ENCODE measurements around the gene B3GAT3.

The B3GAT3 gene

GRCh38 chr11:62601122-62601371 lies 20.7 kb downstream of the B3GAT3 start:
- TF ChIP-seq POU2F2 (IDR thresholded peaks at IDR 0.05; ENCODE audit: low read depth, low read length) = no peak
- TF ChIP-seq POLR2AphosphoS5 (IDR thresholded peaks at IDR 0.05; ENCODE audit: low read depth, low read length) = no peak; the same call in 1 of the 2 replicates
- no peak for TF ChIP-seq TAF1 (IDR thresholded peaks at IDR 0.05; ENCODE audit: low read depth, low read length)
- TF ChIP-seq PAX5 (IDR thresholded peaks at IDR 0.05; ENCODE audit: insufficient read depth, low read length, severe bottlenecking) = no peak
- TF ChIP-seq SPI1 (IDR thresholded peaks at IDR 0.05; ENCODE audit: low read depth, low read length) = no peak
- no peak for TF ChIP-seq POLR2A (IDR thresholded peaks at IDR 0.05; ENCODE audit: low read depth, low read length)
- peak; percentile 80 for FAIRE-seq
- no peak for DNase-seq (ENCODE audit: insufficient read length, low spot score)

DNA sequence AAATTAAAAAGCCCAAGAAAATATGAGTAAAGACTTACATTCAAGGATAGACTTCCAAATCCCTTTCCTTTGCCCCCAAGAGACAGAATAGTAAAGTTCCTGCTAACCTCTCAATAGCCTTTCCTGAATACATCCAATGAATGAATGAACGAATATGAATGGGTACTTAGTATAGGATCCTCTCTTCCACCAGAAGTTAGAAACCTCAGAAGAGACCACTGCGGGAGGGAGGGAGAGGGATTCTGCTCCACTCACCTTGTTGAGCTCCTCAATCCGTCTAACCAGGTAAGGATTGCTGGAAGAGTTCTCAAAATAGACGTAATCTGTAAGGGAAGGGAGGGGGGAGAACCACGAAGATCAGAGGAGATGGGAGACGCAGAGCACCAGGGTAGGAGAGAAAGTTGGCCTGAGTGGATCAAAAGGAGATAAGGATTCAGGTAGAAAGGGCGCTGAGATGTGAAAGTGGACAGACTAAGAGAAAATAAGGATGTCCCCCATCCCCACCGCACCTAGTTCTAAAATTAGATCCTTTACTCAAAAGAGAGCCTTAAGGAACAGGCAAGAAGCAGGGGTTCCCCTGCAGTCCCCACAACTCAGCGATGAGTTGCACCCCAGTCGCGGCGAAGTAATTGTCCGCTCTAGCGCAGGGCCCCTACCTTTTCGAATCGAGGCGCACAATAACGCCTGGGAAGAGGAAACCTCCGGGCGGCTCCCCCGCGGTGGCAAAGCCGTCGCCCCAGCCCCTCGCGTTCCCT lies 21.2 kb downstream of the B3GAT3 start:
- TF ChIP-seq POU2F2 (IDR thresholded peaks at IDR 0.05; ENCODE audit: low read depth, low read length) (no peak), PAX5 (IDR thresholded peaks at IDR 0.05; ENCODE audit: insufficient read depth, low read length, severe bottlenecking) (no peak), POLR2A (IDR thresholded peaks at IDR 0.05; ENCODE audit: low read depth, low read length) (peak; percentile 46; the same call in 1 of the 2 replicates), SPI1 (IDR thresholded peaks at IDR 0.05; ENCODE audit: low read depth, low read length) (no peak), TAF1 (IDR thresholded peaks at IDR 0.05; ENCODE audit: low read depth, low read length) (no peak), POLR2AphosphoS5 (IDR thresholded peaks at IDR 0.05; ENCODE audit: low read depth, low read length) (no peak)
- no peak for FAIRE-seq
- DNase-seq (ENCODE audit: insufficient read length, low spot score) = no peak

- no peak for TF ChIP-seq PAX5 (IDR thresholded peaks at IDR 0.05; ENCODE audit: insufficient read depth, low read length, severe bottlenecking)
- no peak for TF ChIP-seq SPI1 (IDR thresholded peaks at IDR 0.05; ENCODE audit: low read depth, low read length)
- TF ChIP-seq POLR2A (IDR thresholded peaks at IDR 0.05; ENCODE audit: low read depth, low read length) = no peak
- TF ChIP-seq POLR2AphosphoS5 (IDR thresholded peaks at IDR 0.05; ENCODE audit: low read depth, low read length) = no peak
- no peak for TF ChIP-seq POU2F2 (IDR thresholded peaks at IDR 0.05; ENCODE audit: low read depth, low read length)
- no peak for TF ChIP-seq TAF1 (IDR thresholded peaks at IDR 0.05; ENCODE audit: low read depth, low read length)
- no peak for FAIRE-seq
These were observed 21.9 kb downstream of the B3GAT3 start for GRCh38 chr11:62599901-62600300.

DNA sequence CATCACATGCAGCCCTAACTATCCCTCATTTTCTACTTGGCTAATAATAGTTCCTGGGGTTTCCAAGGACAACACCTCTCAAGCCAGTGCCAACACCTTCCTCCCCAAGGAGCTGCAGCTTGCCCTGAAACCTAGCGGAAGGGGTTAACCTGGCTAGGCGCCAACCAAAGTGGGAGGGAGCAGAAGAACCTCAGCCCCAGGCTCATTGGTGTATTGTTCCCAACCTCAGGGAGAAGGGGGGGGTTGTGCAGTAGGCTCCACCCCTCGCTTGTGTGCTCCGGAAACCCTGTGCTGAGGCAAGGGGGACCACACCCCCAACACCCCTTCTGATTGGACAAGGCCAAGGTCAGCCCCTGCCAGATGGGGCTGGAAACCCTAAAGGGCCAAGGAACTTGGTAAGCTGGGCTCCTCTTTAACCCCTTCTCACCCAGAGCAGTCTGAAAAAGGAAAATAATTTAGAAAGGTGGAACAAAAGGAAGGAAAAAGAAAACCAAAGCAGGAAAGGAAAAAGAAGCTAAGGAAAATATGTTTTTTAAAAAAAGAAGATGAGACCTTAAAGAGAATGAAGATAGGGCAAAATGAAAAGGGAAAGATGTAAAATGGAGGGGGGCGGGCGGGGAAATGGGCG lies 22.6 kb downstream of the B3GAT3 start:
- TF ChIP-seq POLR2AphosphoS5 (IDR thresholded peaks at IDR 0.05; ENCODE audit: low read depth, low read length) = peak; percentile 69
- no peak for TF ChIP-seq POU2F2 (IDR thresholded peaks at IDR 0.05; ENCODE audit: low read depth, low read length)
- TF ChIP-seq TAF1 (IDR thresholded peaks at IDR 0.05; ENCODE audit: low read depth, low read length) = no peak
- peak; percentile 28; the same call in 1 of the 2 replicates for TF ChIP-seq POLR2A (IDR thresholded peaks at IDR 0.05; ENCODE audit: low read depth, low read length)
- TF ChIP-seq SPI1 (IDR thresholded peaks at IDR 0.05; ENCODE audit: low read depth, low read length) = no peak
- peak; percentile 92 for DNase-seq (ENCODE audit: insufficient read length, low spot score)
- peak; percentile 98 for FAIRE-seq

More at GRCh38 chr11:62599901-62600300, 21.9 kb downstream of the B3GAT3 start:
- DNase-seq (ENCODE audit: insufficient read length, low spot score) = no peak

DNA sequence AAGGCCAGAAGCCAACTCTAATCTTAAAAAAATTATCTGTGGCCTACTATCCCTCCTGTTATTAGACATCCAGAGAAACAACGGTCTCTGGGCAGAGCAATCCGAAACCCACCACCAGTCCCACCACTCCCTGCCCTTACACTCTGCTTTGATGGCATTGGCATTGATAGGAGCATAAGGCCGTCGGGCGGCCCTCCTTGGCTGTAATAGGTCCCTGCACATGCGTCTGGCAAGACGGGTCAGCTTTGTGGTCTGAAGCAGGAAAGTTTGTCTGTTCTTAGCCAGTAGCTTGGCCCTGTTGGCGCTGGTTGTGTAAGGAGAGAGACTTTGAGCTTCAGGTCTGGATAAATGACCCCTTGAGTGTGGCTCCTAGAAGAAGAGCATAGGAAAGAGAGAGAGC lies 26.7 kb downstream of the B3GAT3 start:
- no peak for TF ChIP-seq POU2F2 (IDR thresholded peaks at IDR 0.05; ENCODE audit: low read depth, low read length)
- TF ChIP-seq PAX5 (IDR thresholded peaks at IDR 0.05; ENCODE audit: insufficient read depth, low read length, severe bottlenecking) = no peak
- TF ChIP-seq POLR2AphosphoS5 (IDR thresholded peaks at IDR 0.05; ENCODE audit: low read depth, low read length) = no peak
- no peak for TF ChIP-seq POLR2A (IDR thresholded peaks at IDR 0.05; ENCODE audit: low read depth, low read length)
- no peak for TF ChIP-seq TAF1 (IDR thresholded peaks at IDR 0.05; ENCODE audit: low read depth, low read length)
- no peak for TF ChIP-seq SPI1 (IDR thresholded peaks at IDR 0.05; ENCODE audit: low read depth, low read length)
- no peak for DNase-seq (ENCODE audit: insufficient read length, low spot score)
- no peak for FAIRE-seq

GRCh38 chr11:62593434-62594044 lies 28.2 kb downstream of the B3GAT3 start:
- FAIRE-seq (peak; percentile 20), DNase-seq (ENCODE audit: insufficient read length, low spot score) (no peak)
- no peak for TF ChIP-seq PAX5 (IDR thresholded peaks at IDR 0.05; ENCODE audit: insufficient read depth, low read length, severe bottlenecking)
- TF ChIP-seq POLR2AphosphoS5 (IDR thresholded peaks at IDR 0.05; ENCODE audit: low read depth, low read length) = peak; percentile 38; the same call in 1 of the 2 replicates

DNA sequence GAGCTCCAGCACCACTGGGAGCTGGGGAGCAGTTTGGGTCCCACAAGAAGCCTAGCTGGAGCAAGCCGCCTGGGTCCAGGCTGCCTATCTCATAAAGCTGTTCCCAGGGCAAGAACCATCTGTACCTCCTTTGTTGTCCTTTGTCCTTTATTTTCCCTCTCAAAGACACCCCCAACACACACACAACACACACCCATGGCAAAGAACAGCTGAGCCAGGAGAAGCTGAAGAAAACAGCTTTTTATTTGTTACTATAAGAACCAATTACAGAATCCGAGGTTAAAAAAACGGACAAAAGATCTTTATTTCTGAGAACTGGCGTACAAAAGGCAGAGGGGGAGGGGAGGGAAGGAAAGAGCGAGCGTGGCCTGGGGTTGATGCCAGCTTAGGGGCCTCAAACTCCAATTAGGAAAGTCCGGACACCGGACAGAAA lies 28.8 kb downstream of the B3GAT3 start:
- no peak for FAIRE-seq
- TF ChIP-seq PAX5 (IDR thresholded peaks at IDR 0.05; ENCODE audit: insufficient read depth, low read length, severe bottlenecking) = no peak
- no peak for TF ChIP-seq POLR2AphosphoS5 (IDR thresholded peaks at IDR 0.05; ENCODE audit: low read depth, low read length)
- TF ChIP-seq POLR2A (IDR thresholded peaks at IDR 0.05; ENCODE audit: low read depth, low read length) = no peak
- no peak for TF ChIP-seq TAF1 (IDR thresholded peaks at IDR 0.05; ENCODE audit: low read depth, low read length)
- DNase-seq (ENCODE audit: insufficient read length, low spot score) = no peak

DNA sequence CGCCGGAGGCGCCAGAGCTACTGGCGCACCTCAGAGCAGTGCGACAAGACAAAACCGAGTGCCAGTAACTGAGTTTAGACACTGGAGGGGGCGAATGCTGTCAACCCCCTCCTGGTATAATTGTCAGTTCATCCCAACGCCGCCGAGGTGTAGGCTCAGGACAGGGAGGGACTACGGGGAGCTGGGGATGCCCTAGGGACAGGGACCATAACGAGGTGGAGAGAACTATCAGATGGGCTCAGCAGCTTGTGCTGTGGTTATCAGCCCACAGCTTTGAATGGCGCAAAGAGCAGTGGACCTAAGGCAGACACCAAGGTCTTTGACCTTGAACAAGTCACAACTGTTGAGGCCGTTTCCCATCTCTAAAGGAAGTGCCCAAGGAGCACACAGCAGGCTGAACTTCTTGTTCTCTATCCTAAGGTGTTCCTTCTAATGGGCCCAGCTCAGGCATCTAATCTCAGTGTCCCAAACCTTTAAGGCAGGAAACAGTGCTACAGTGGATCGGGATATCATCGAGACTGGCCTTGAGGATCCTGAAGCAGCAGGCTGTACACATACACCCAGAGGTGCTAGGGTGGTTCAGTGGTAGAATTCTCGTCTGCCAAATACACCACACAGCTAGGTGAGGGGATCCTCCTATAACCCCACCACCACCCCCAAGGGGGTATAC lies 29.5 kb downstream of the B3GAT3 start:
- DNase-seq (ENCODE audit: insufficient read length, low spot score) = no peak
- peak; percentile 28 for FAIRE-seq
- TF ChIP-seq TAF1 (IDR thresholded peaks at IDR 0.05; ENCODE audit: low read depth, low read length) = no peak
- no peak for TF ChIP-seq POU2F2 (IDR thresholded peaks at IDR 0.05; ENCODE audit: low read depth, low read length)
- TF ChIP-seq SPI1 (IDR thresholded peaks at IDR 0.05; ENCODE audit: low read depth, low read length) = no peak
- TF ChIP-seq POLR2AphosphoS5 (IDR thresholded peaks at IDR 0.05; ENCODE audit: low read depth, low read length) = no peak; the same call in 1 of the 2 replicates
- TF ChIP-seq PAX5 (IDR thresholded peaks at IDR 0.05; ENCODE audit: insufficient read depth, low read length, severe bottlenecking) = no peak
- TF ChIP-seq POLR2A (IDR thresholded peaks at IDR 0.05; ENCODE audit: low read depth, low read length) = no peak; the same call in 1 of the 2 replicates

Data from GM12891 (cell line).